Measurements from ENCODE around the gene KRTAP1-1. TPM values are rescaled to one million over a fixed set of nuclear protein-coding genes. Genes with fewer than 3 reads are reported as not detected.

The KRTAP1-1 gene
- total and polyA plus RNA-seq, 2 of the 4 experiments (the other 2 are of a cell fraction) = 0.90 to 1.2 TPM

GRCh38 chr17:41024697-41025096 lies 16.6 kb downstream of the KRTAP1-1 start (continued):
- TF ChIP-seq CTCF (conservative IDR thresholded peaks at IDR 0.05; ENCODE audit: low read depth, low read length) (no peak), RFX5 (IDR thresholded peaks at IDR 0.05; ENCODE audit: low read depth, low read length) (no peak), MAZ (IDR thresholded peaks at IDR 0.05; ENCODE audit: borderline replicate concordance, low read depth, low read length) (no peak), CEBPB (IDR thresholded peaks at IDR 0.05; ENCODE audit: low read depth, low read length) (no peak), RCOR1 (IDR thresholded peaks at IDR 0.05; ENCODE audit: insufficient replicate concordance, low read length) (no peak), SMC3 (IDR thresholded peaks at IDR 0.05; ENCODE audit: low read depth, low read length) (no peak)
